Measurements from ENCODE around the gene TMEM242. TPM values are rescaled to one million over a fixed set of nuclear protein-coding genes. Genes with fewer than 3 reads are reported as not detected.

Gene TMEM242
- total and polyA plus RNA-seq, 2 of the 8 experiments (the other 6 are each of a cell fraction or from before 2014, with no cell fraction given), result 2.4 to 9.0 TPM

GRCh38 chr6:157333537-157333936 is 10.2 kb upstream of the TMEM242 start:
- H3K4me2 ChIP-seq (ENCODE audit: insufficient read depth in 1 of 2, low read depth in 2 of 2, low read length in 2 of 2), result no peak overlapping the region
- POLR2A ChIA-PET (ENCODE audit: partially characterized antibody), result interaction anchor here (0.8 to 4.9 kb wide), 4 partner anchors 9 to 277 kb away, joined by 3 to 29 read pairs (median 4); partner anchors contain the start of gene TMEM242
- no peak for FAIRE-seq

More at GRCh38 chr6:157333537-157333936, 10.2 kb upstream of the TMEM242 start:
- CTCF ChIA-PET (ENCODE audit: partially characterized antibody), result interaction anchor here (1.2 to 7.7 kb wide), 5 partner anchors 9 to 19 kb away, joined by 4 to 73 read pairs (median 7); partner anchors contain the start of gene TMEM242
- DNase-seq (ENCODE audit: low read depth in 1 of 2, low spot score in 2 of 2), result no peak
- H4K8ac ChIP-seq (ENCODE audit: extremely low read depth, insufficient read depth, low read length), result no peak overlapping the region
- TF ChIP-seq RXRA (IDR thresholded peaks at IDR 0.05; ENCODE audit: insufficient read depth, low read depth, low read length) (no peak), POLR2AphosphoS5 (IDR thresholded peaks at IDR 0.05; ENCODE audit: low read depth, low read length) (no peak), ASH2L (IDR thresholded peaks at IDR 0.05; ENCODE audit: low read length) (no peak), SIRT6 (IDR thresholded peaks at IDR 0.05; ENCODE audit: low read length) (no peak), JUN (IDR thresholded peaks at IDR 0.05; ENCODE audit: low read depth, low read length) (no peak), MAX (IDR thresholded peaks at IDR 0.05) (no peak), KDM1A (IDR thresholded peaks at IDR 0.05; ENCODE audit: borderline replicate concordance, low read length) (no peak), POLR2A (IDR thresholded peaks at IDR 0.05; ENCODE audit: control extremely low read depth in 1 of 2, low read depth in 2 of 2, low read length in 2 of 2) (no peak), GTF2F1 (IDR thresholded peaks at IDR 0.05; ENCODE audit: borderline replicate concordance, low read depth, low read length) (no peak), CREB1 (IDR thresholded peaks at IDR 0.05) (no peak), SRF (IDR thresholded peaks at IDR 0.05; ENCODE audit: low read depth, low read length) (no peak)
- no peak overlapping the region for H3K14ac ChIP-seq (ENCODE audit: insufficient read length)
- no peak overlapping the region for H3K4me3 ChIP-seq (ENCODE audit: extremely low read depth in 1 of 4, insufficient read depth in 2 of 4, low read depth in 3 of 4, low read length in 4 of 4)
- H4K91ac ChIP-seq (replicated peaks; ENCODE audit: insufficient read length, low read length), result no peak overlapping the region
- H4K5ac ChIP-seq (ENCODE audit: insufficient read length, low read depth, low read length), result no peak overlapping the region
- H2BK20ac ChIP-seq (ENCODE audit: low read length), result no peak overlapping the region
- H3K79me2 ChIP-seq (ENCODE audit: control insufficient read depth in 1 of 2, insufficient read depth in 2 of 2, low read length in 2 of 2), result no peaks in the 10 kb centered on the region
- H3K4me1 ChIP-seq (replicated peaks in 1 of 4; ENCODE audit: control insufficient read depth in 3 of 4, insufficient read depth in 4 of 4, low read length in 3 of 4), result no peaks in the 10 kb centered on the region
- no peak overlapping the region for H2BK15ac ChIP-seq (ENCODE audit: low read length)
- H2AK5ac ChIP-seq (ENCODE audit: low read depth, low read length), result no peak overlapping the region
- H2BK120ac ChIP-seq (replicated peaks; ENCODE audit: low read depth, low read length), result no peak overlapping the region
- no peak overlapping the region for H3K27ac ChIP-seq (ENCODE audit: low read depth, low read length)
- H3K27me3 ChIP-seq (replicated peaks in 1 of 4; ENCODE audit: control insufficient read depth in 3 of 4, extremely low read depth in 1 of 4, insufficient read depth in 3 of 4, low read length in 3 of 4), result no peaks in the 10 kb centered on the region; a peak in 2 of 7 replicates
- H3K18ac ChIP-seq (ENCODE audit: extremely low read depth, low read length), result no peak overlapping the region
- no peak overlapping the region for H2AFZ ChIP-seq (ENCODE audit: low read length)
- H4K20me1 ChIP-seq (replicated peaks in 1 of 2; ENCODE audit: control insufficient read depth in 1 of 2, insufficient read depth in 2 of 2, low read length in 2 of 2), result no peaks in the 10 kb centered on the region
- H3K56ac ChIP-seq (replicated peaks; ENCODE audit: insufficient read length, low read depth, low read length), result no peak overlapping the region
- no peak overlapping the region for H2BK12ac ChIP-seq (ENCODE audit: low read depth, low read length)
- no peak overlapping the region for H3K9ac ChIP-seq (replicated peaks in 1 of 4; ENCODE audit: extremely low read depth in 1 of 4, low read depth in 3 of 4, low read length in 3 of 4)
- no peak overlapping the region for H3K4ac ChIP-seq (replicated peaks; ENCODE audit: insufficient read length, low read depth, low read length)
- no peaks in the 10 kb centered on the region for H3K23me2 ChIP-seq (ENCODE audit: low read depth, low read length)
- no peak overlapping the region for H2BK5ac ChIP-seq (ENCODE audit: low read depth, low read length)
- 93% methylated on average over 4 of the region's 4 CpGs; no CpG with 5 or more reads in 1 of the 2 experiments for WGBS, 2 experiments (ENCODE audit: extremely low coverage in 1 of 2, insufficient coverage in 1 of 2, insufficient read length in 1 of 2, insufficient replicate concordance in 2 of 2, low coverage in 1 of 2, low lambda C conversion rate in 2 of 2, missing lambda C conversion rate in 1 of 2)
- H3K23ac ChIP-seq (ENCODE audit: insufficient read length), result peak overlapping the region; percentile 54
- no peaks in the 10 kb centered on the region for H3K36me3 ChIP-seq (ENCODE audit: control insufficient read depth in 2 of 4, insufficient read depth in 4 of 4, low read length in 3 of 4)
- H3K9me3 ChIP-seq (ENCODE audit: insufficient read depth in 2 of 2, low read depth in 1 of 2, low read length in 1 of 2), result no peaks in the 10 kb centered on the region
- no peaks in the 10 kb centered on the region for H3K79me1 ChIP-seq (ENCODE audit: low read depth, low read length)

Measured in H1 (cell line).